GM10266 (cell line): Measurements from ENCODE around the gene SPCS2.

ENCODE experiments used
- DNase-seq: peaks from one replicate; pipeline ENCODE4 v3.0.0; 2012; ENCODE audit errors: extremely low spot score
- CTCF ChIP-seq: IDR thresholded peaks from 2 replicates; pipeline ENCODE4 v1.5.1; 2012; ENCODE audit warnings: mild to moderate bottlenecking, low read depth; ENCODE audit not compliant: control insufficient read depth, insufficient read depth; ENCODE audit errors: missing control alignments

Gene SPCS2

GRCh38 chr11:74949753-74950137, 679 bp downstream of the SPCS2 start:
- no peak for DNase-seq
- TF ChIP-seq CTCF: no peak

GRCh38 chr11:74950374-74950969, 1.4 kb downstream of the SPCS2 start:
- DNase-seq: no peak
- TF ChIP-seq CTCF: no peak

DNA sequence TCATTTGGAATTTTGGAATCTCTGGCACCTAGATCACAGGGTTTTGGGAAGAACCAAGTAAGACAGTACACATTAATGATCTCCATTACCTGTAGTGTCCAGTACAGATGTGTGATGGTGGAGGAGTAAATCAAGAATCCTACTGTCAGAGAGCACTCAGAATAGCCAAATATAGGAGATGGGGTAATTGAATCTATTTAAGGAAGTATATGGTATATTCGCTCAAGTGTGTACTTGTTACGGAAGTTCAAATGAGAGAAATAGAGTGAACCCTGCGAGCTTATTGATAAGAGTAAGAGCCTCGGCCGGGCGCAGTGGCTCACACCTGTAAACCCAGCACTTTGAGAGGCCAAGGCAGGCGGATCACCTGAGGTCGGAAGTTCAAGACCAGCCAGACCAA, 2.2 kb downstream of the SPCS2 start:
- DNase-seq: peak; percentile 21
- TF ChIP-seq CTCF: no peak

DNA sequence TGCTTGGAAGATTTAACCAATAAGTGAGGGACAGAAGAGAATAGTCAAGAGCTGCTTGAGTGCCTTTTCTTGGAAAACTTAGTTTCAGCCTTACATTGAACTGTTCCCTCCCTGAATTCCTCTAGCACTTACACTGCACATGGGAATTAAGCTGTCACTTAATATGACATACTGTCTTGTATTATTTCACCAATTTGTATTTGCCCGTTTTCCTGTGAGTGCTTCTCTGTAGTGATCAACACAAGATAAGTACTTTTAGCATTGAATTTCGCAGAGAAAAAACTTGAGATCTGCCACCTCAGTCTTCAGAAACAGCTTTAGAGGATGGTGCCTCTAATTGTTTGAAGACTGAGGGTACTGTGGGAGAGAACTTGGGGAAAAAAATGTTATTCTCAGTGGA, 3.7 kb downstream of the SPCS2 start:
- TF ChIP-seq CTCF: no peak
- no peak for DNase-seq

DNA sequence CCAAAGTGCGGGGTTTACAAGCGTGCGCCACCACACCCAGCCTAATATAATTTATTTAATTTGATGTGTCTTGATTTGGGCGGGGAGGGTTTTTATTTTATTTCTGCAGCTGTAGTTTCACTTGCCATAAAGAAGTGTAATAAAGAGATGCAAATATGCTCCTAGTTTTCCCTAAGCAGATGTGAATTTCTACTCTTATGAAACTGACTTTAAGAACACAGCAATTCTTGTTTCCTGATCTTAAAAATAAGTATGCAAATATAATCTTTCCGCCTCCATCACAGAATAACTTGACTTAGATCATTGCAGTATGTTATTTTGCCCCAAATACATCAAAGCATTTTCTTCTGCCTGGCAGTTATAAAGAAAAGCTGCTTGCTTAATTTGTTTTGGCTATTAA, 4.4 kb downstream of the SPCS2 start:
- no peak for DNase-seq
- no peak for TF ChIP-seq CTCF

- no peak for TF ChIP-seq CTCF
- no peak for DNase-seq
Observed at GRCh38 chr11:74954199-74954598, 5.1 kb downstream of the SPCS2 start.

- no peak for TF ChIP-seq CTCF
- DNase-seq: no peak
Observed at GRCh38 chr11:74956397-74957015, 7.4 kb downstream of the SPCS2 start.
